Measurements from ENCODE around the gene CGN.

CGN gene

GRCh38 chr1:151515265-151515664, 4.1 kb downstream of the CGN start:
- Histone ChIP-seq H3K18ac (ENCODE audit: low read length) (no peak overlapping the region), H2AK5ac (ENCODE audit: low read depth, low read length) (no peak overlapping the region), H4K8ac (ENCODE audit: low read depth, low read length) (no peak overlapping the region), H3K4ac (ENCODE audit: low read length) (no peak overlapping the region), H2BK5ac (ENCODE audit: low read length) (no peak overlapping the region), H2BK15ac (ENCODE audit: low read length) (no peak overlapping the region), H3K27ac (replicated peaks; ENCODE audit: low read length) (no peak overlapping the region), H2AFZ (ENCODE audit: low read length) (no peak overlapping the region), H2BK12ac (ENCODE audit: low read length) (no peak overlapping the region), H3K79me1 (ENCODE audit: low read depth, low read length) (peaks cover 2% of the 10 kb centered on the region), H3K4me1 (ENCODE audit: control insufficient read depth in 2 of 2, insufficient read depth in 1 of 2, low read depth in 1 of 2, low read length in 2 of 2) (peaks cover 21 to 22% of the 10 kb centered on the region in 2 donors), H3K9me3 (replicated peaks in 1 of 2; ENCODE audit: control insufficient read depth in 2 of 2, insufficient read depth in 1 of 2, low read depth in 1 of 2, low read length in 2 of 2) (no peaks in the 10 kb centered on the region), H3K23ac (ENCODE audit: low read depth, low read length, poor library complexity) (no peak overlapping the region), H3K4me3 (ENCODE audit: low read length in 2 of 2) (no peak overlapping the region), H3K36me3 (replicated peaks in 1 of 2; ENCODE audit: control insufficient read depth in 2 of 2, insufficient read depth in 2 of 2, low read length in 2 of 2) (peaks cover 8 to 11% of the 10 kb centered on the region in 2 donors), H3K27me3 (ENCODE audit: control insufficient read depth in 3 of 3, insufficient read depth in 3 of 3, low read depth in 1 of 3, low read length in 3 of 3) (peaks cover 0 to 24% (median 0%) of the 10 kb centered on the region in 3 experiments), H3K4me2 (ENCODE audit: insufficient read depth, low read length, poor library complexity, severe bottlenecking) (no peak overlapping the region), H3K14ac (ENCODE audit: low read length) (no peak overlapping the region), H2BK120ac (ENCODE audit: low read depth, low read length) (no peak overlapping the region), H3K9ac (ENCODE audit: low read depth, low read length, poor library complexity) (no peak overlapping the region), H4K91ac (ENCODE audit: low read depth, low read length, poor library complexity) (no peak overlapping the region)
- DNase-seq (ENCODE audit: low spot score), result no peak
- no CpG with 5 or more reads among the region's 4 CpGs for WGBS, 2 donors (ENCODE audit: extremely low coverage in 2 of 2, insufficient read length in 2 of 2, insufficient replicate concordance in 1 of 2)

GRCh38 chr1:151516031-151516511, 4.9 kb downstream of the CGN start:
- no peak overlapping the region for H2BK12ac ChIP-seq (ENCODE audit: low read length)
- peaks cover 19 to 21% of the 10 kb centered on the region in 2 donors for H3K4me1 ChIP-seq (ENCODE audit: control insufficient read depth in 2 of 2, insufficient read depth in 1 of 2, low read depth in 1 of 2, low read length in 2 of 2)
- peaks cover 0 to 24% (median 0%) of the 10 kb centered on the region in 3 experiments for H3K27me3 ChIP-seq (ENCODE audit: control insufficient read depth in 3 of 3, insufficient read depth in 3 of 3, low read depth in 1 of 3, low read length in 3 of 3)
- no peak overlapping the region for H3K9ac ChIP-seq (ENCODE audit: low read depth, low read length, poor library complexity)
- H4K8ac ChIP-seq (ENCODE audit: low read depth, low read length), result no peak overlapping the region
- peaks cover 2% of the 10 kb centered on the region for H3K79me1 ChIP-seq (ENCODE audit: low read depth, low read length)
- no peak overlapping the region for H3K4ac ChIP-seq (ENCODE audit: low read length)
- no peak overlapping the region for H2AK5ac ChIP-seq (ENCODE audit: low read depth, low read length)
- no peak overlapping the region for H3K4me2 ChIP-seq (ENCODE audit: insufficient read depth, low read length, poor library complexity, severe bottlenecking)
- H2AFZ ChIP-seq (ENCODE audit: low read length), result no peak overlapping the region
- no CpG with 5 or more reads among the region's 1 CpG for WGBS, 2 donors (ENCODE audit: extremely low coverage in 2 of 2, insufficient read length in 2 of 2, insufficient replicate concordance in 1 of 2)
- H3K4me3 ChIP-seq (ENCODE audit: low read length in 2 of 2), result no peak overlapping the region
- H3K14ac ChIP-seq (ENCODE audit: low read length), result no peak overlapping the region
- DNase-seq (ENCODE audit: low spot score), result no peak
- H4K91ac ChIP-seq (ENCODE audit: low read depth, low read length, poor library complexity), result no peak overlapping the region
- H3K9me3 ChIP-seq (replicated peaks in 1 of 2; ENCODE audit: control insufficient read depth in 2 of 2, insufficient read depth in 1 of 2, low read depth in 1 of 2, low read length in 2 of 2), result no peaks in the 10 kb centered on the region
- H2BK120ac ChIP-seq (ENCODE audit: low read depth, low read length), result no peak overlapping the region
- H3K36me3 ChIP-seq (replicated peaks in 1 of 2; ENCODE audit: control insufficient read depth in 2 of 2, insufficient read depth in 2 of 2, low read length in 2 of 2), result peaks cover 11 to 13% of the 10 kb centered on the region in 2 donors
- H3K27ac ChIP-seq (replicated peaks; ENCODE audit: low read length), result no peak overlapping the region
- no peak overlapping the region for H2BK5ac ChIP-seq (ENCODE audit: low read length)
- H2BK15ac ChIP-seq (ENCODE audit: low read length), result no peak overlapping the region
- no peak overlapping the region for H3K18ac ChIP-seq (ENCODE audit: low read length)
- H3K23ac ChIP-seq (ENCODE audit: low read depth, low read length, poor library complexity), result no peak overlapping the region

- Histone ChIP-seq H3K9me3 (replicated peaks in 1 of 2; ENCODE audit: control insufficient read depth in 2 of 2, insufficient read depth in 1 of 2, low read depth in 1 of 2, low read length in 2 of 2) (no peaks in the 10 kb centered on the region), H3K36me3 (replicated peaks in 1 of 2; ENCODE audit: control insufficient read depth in 2 of 2, insufficient read depth in 2 of 2, low read length in 2 of 2) (peaks cover 11 to 13% of the 10 kb centered on the region in 2 donors), H2BK12ac (ENCODE audit: low read length) (no peak overlapping the region), H3K9ac (ENCODE audit: low read depth, low read length, poor library complexity) (no peak overlapping the region), H2AK5ac (ENCODE audit: low read depth, low read length) (no peak overlapping the region), H4K8ac (ENCODE audit: low read depth, low read length) (no peak overlapping the region), H2AFZ (ENCODE audit: low read length) (no peak overlapping the region), H4K91ac (ENCODE audit: low read depth, low read length, poor library complexity) (no peak overlapping the region), H3K27me3 (ENCODE audit: control insufficient read depth in 3 of 3, insufficient read depth in 3 of 3, low read depth in 1 of 3, low read length in 3 of 3) (peaks cover 0 to 7% (median 0%) of the 10 kb centered on the region in 3 experiments), H3K4ac (ENCODE audit: low read length) (no peak overlapping the region), H3K4me3 (ENCODE audit: low read length in 2 of 2) (no peak overlapping the region), H2BK5ac (ENCODE audit: low read length) (no peak overlapping the region), H3K23ac (ENCODE audit: low read depth, low read length, poor library complexity) (peak overlapping the region; percentile 62), H3K27ac (replicated peaks; ENCODE audit: low read length) (no peak overlapping the region), H2BK15ac (ENCODE audit: low read length) (no peak overlapping the region), H3K14ac (ENCODE audit: low read length) (no peak overlapping the region), H3K4me2 (ENCODE audit: insufficient read depth, low read length, poor library complexity, severe bottlenecking) (no peak overlapping the region), H3K4me1 (ENCODE audit: control insufficient read depth in 2 of 2, insufficient read depth in 1 of 2, low read depth in 1 of 2, low read length in 2 of 2) (peaks cover 3 to 8% of the 10 kb centered on the region in 2 donors), H2BK120ac (ENCODE audit: low read depth, low read length) (no peak overlapping the region), H3K79me1 (ENCODE audit: low read depth, low read length) (peaks cover 2% of the 10 kb centered on the region), H3K18ac (ENCODE audit: low read length) (no peak overlapping the region)
- no CpG with 5 or more reads among the region's 12 CpGs for WGBS, 2 donors (ENCODE audit: extremely low coverage in 2 of 2, insufficient read length in 2 of 2, insufficient replicate concordance in 1 of 2)
- DNase-seq (ENCODE audit: low spot score), result no peak
Measured at GRCh38 chr1:151518431-151518830, 7.2 kb downstream of the CGN start.

DNA sequence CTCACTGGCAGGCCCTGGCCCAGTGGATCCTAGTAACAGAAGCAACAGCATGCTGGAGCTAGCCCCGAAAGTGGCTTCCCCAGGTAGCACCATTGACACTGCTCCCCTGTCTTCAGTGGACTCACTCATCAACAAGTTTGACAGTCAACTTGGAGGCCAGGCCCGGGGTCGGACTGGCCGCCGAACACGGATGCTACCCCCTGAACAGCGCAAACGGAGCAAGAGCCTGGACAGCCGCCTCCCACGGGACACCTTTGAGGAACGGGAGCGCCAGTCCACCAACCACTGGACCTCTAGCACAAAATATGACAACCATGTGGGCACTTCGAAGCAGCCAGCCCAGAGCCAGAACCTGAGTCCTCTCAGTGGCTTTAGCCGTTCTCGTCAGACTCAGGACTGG, 7.7 kb downstream of the CGN start:
- H3K79me1 ChIP-seq (ENCODE audit: low read depth, low read length), result no peaks in the 10 kb centered on the region
- peaks cover 0 to 3% of the 10 kb centered on the region in 2 donors for H3K4me1 ChIP-seq (ENCODE audit: control insufficient read depth in 2 of 2, insufficient read depth in 1 of 2, low read depth in 1 of 2, low read length in 2 of 2)
- no peak overlapping the region for H2AK5ac ChIP-seq (ENCODE audit: low read depth, low read length)
- H3K27me3 ChIP-seq (ENCODE audit: control insufficient read depth in 3 of 3, insufficient read depth in 3 of 3, low read depth in 1 of 3, low read length in 3 of 3), result peaks cover 0 to 2% (median 0%) of the 10 kb centered on the region in 3 experiments
- DNase-seq (ENCODE audit: low spot score), result no peak
- no peak overlapping the region for H2AFZ ChIP-seq (ENCODE audit: low read length)
- H3K4ac ChIP-seq (ENCODE audit: low read length), result no peak overlapping the region
- no peak overlapping the region for H2BK5ac ChIP-seq (ENCODE audit: low read length)
- no peak overlapping the region for H2BK120ac ChIP-seq (ENCODE audit: low read depth, low read length)
- H3K9me3 ChIP-seq (replicated peaks in 1 of 2; ENCODE audit: control insufficient read depth in 2 of 2, insufficient read depth in 1 of 2, low read depth in 1 of 2, low read length in 2 of 2), result no peaks in the 10 kb centered on the region
- H2BK15ac ChIP-seq (ENCODE audit: low read length), result no peak overlapping the region
- H2BK12ac ChIP-seq (ENCODE audit: low read length), result no peak overlapping the region
- no peak overlapping the region for H3K27ac ChIP-seq (replicated peaks; ENCODE audit: low read length)
- peak overlapping the region; percentile 62 for H3K23ac ChIP-seq (ENCODE audit: low read depth, low read length, poor library complexity)
- H3K18ac ChIP-seq (ENCODE audit: low read length), result no peak overlapping the region
- no peak overlapping the region for H4K91ac ChIP-seq (ENCODE audit: low read depth, low read length, poor library complexity)
- H3K14ac ChIP-seq (ENCODE audit: low read length), result no peak overlapping the region
- no peak overlapping the region for H3K4me2 ChIP-seq (ENCODE audit: insufficient read depth, low read length, poor library complexity, severe bottlenecking)
- peak overlapping the region; percentile 26 for H4K8ac ChIP-seq (ENCODE audit: low read depth, low read length)
- H3K4me3 ChIP-seq (ENCODE audit: low read length in 2 of 2), result no peak overlapping the region
- peak overlapping the region; percentile 50 for H3K9ac ChIP-seq (ENCODE audit: low read depth, low read length, poor library complexity)
- WGBS, 2 donors (ENCODE audit: extremely low coverage in 2 of 2, insufficient read length in 2 of 2, insufficient replicate concordance in 1 of 2), result no CpG with 5 or more reads among the region's 15 CpGs
- H3K36me3 ChIP-seq (replicated peaks in 1 of 2; ENCODE audit: control insufficient read depth in 2 of 2, insufficient read depth in 2 of 2, low read length in 2 of 2), result peaks cover 11 to 13% of the 10 kb centered on the region in 2 donors
